HepG2 (cell line): Measurements from ENCODE around the gene LRBA. TPM values are rescaled to one million over a fixed set of nuclear protein-coding genes. Genes with fewer than 3 reads are reported as not detected.

Source experiments
- ATAC-seq: fragments of 200-7000 bp; cut with Tn5 transposase; 3 replicates; pipeline ENCODE4 v1.9.1; 2020; ENCODE audit warnings: mild to moderate bottlenecking, moderate library complexity
- BruUV-seq: library from RNA; stranded (reverse); fragments of 400-500 nt; replicated peaks from 2 replicates; lab custom pipeline; 2021; lab: Mats Ljungman, UMichigan
- CTCF ChIA-PET: fragments of 300-600 bp; formaldehyde crosslinking; extraction: SDS; loops from one replicate; lab custom pipeline; 2021; ENCODE audit warnings: low total read pairs, inconsistent platforms, low intra/inter-chr PET ratio; lab: Yijun Ruan, JAX
- POLR2A ChIA-PET: fragments of 350-600 bp; sonication (Branson Sonifier 250); formaldehyde crosslinking; loops from one replicate; lab custom pipeline; 2020; ENCODE audit warnings: antibody characterized with exemption, inconsistent platforms; lab: Yijun Ruan, JAX
- DNase-seq: peaks from one replicate; pipeline ENCODE4 v3.0.0-alpha.2; 2015; ENCODE audit warnings: low spot score
- FAIRE-seq: peaks from 3 replicates; lab custom pipeline; 2011; peaks lifted over from hg19 to GRCh38; lab: Jason Lieb, UNC
- H2AFZ ChIP-seq: one replicate; pipeline ENCODE4 v1.6.1; 2011; ENCODE audit warnings: low read length, inconsistent platforms
- H3K27ac ChIP-seq: fragments of 300-600 bp; 3 replicates; pipeline ENCODE4 v1.8.0; 2011; ENCODE audit warnings: mixed run types, mild to moderate bottlenecking, mixed read lengths, low read length, inconsistent platforms; ENCODE audit not compliant: insufficient read depth; ENCODE audit errors: extremely low read length
- H3K27me3 ChIP-seq, 2 experiments: fragments of 200-600 bp in 1 of 2; 2 replicates in 1 of 2; 3 replicates in 1 of 2; pipeline versions ENCODE4 v1.6.0 to v1.8.0; 2011; ENCODE audit warnings: low read length in 2 of 2, mild to moderate bottlenecking in 2 of 2, moderate library complexity in 2 of 2, inconsistent platforms in 1 of 2; ENCODE audit not compliant: insufficient read depth in 2 of 2, control insufficient read depth in 1 of 2
- H3K36me3 ChIP-seq, 2 experiments: fragments of 200-600 bp in 1 of 2; replicated peaks in 1 of 2; 2 replicates in 1 of 2; 3 replicates in 1 of 2; pipeline versions ENCODE4 v1.5.1 to v1.8.0; 2011; ENCODE audit warnings: low read length in 2 of 2, inconsistent platforms in 1 of 2; ENCODE audit not compliant: insufficient read depth in 2 of 2, control insufficient read depth in 1 of 2
- H3K4me1 ChIP-seq: 2 replicates; pipeline ENCODE4 v1.5.1; 2012; ENCODE audit warnings: low read length, inconsistent platforms; ENCODE audit not compliant: insufficient read depth
- H3K4me2 ChIP-seq: 2 replicates; pipeline ENCODE4 v1.6.0; 2011; ENCODE audit warnings: low read depth, low read length, inconsistent platforms
- H3K4me3 ChIP-seq, 3 experiments: fragments of 200-600 bp in 1 of 3; sonication (generic), shearing (Covaris generic) in 1 of 3; replicated peaks in 1 of 3; 2 replicates each; pipeline ENCODE4 v1.5.1; 2011 to 2016; ENCODE audit warnings: low read length in 3 of 3, inconsistent platforms in 2 of 3, low read depth in 2 of 3, mild to moderate bottlenecking in 2 of 3, control low read depth in 1 of 3, mixed read lengths in 1 of 3; ENCODE audit not compliant: insufficient read depth in 1 of 3
- H3K79me2 ChIP-seq: one replicate; pipeline ENCODE4 v1.6.1; 2011; ENCODE audit warnings: low read length, inconsistent platforms; ENCODE audit not compliant: insufficient read depth
- H3K9ac ChIP-seq: 2 replicates; pipeline ENCODE4 v1.6.0; 2011; ENCODE audit warnings: mild to moderate bottlenecking, low read depth, low read length, inconsistent platforms; ENCODE audit not compliant: insufficient read depth
- H3K9me3 ChIP-seq: 2 replicates; pipeline ENCODE4 v1.5.1; 2012; ENCODE audit warnings: mild to moderate bottlenecking, low read length
- H4K20me1 ChIP-seq: 2 replicates; pipeline ENCODE4 v1.6.0; 2011; ENCODE audit warnings: inconsistent platforms, mild to moderate bottlenecking, low read length, moderate library complexity; ENCODE audit not compliant: insufficient read depth
- ASH2L ChIP-seq: fragments of 300-600, 200-600 bp; sonication (generic); IDR thresholded peaks from 2 replicates; pipeline ENCODE4 v1.7.0; 2017; ENCODE audit warnings: low read depth, mild to moderate bottlenecking, moderate library complexity, mixed read lengths, low read length; ENCODE audit not compliant: insufficient read length
- ATF7 ChIP-seq, 2 experiments: fragments of 450-650 bp in 1 of 2; sonication (generic) in 1 of 2; formaldehyde crosslinking in 1 of 2; IDR thresholded peaks; 2 replicates each; pipeline versions ENCODE4 v1.4.0 to v1.6.1; 2016 to 2020; ENCODE audit warnings: antibody characterized with exemption in 1 of 2, mild to moderate bottlenecking in 1 of 2, missing genetic modification reagents in 1 of 2
- EED ChIP-seq: sonication (generic); formaldehyde crosslinking; IDR thresholded peaks from 2 replicates; pipeline ENCODE4 v1.5.0; 2020; ENCODE audit warnings: mild to moderate bottlenecking, missing genetic modification reagents
- HINFP ChIP-seq: sonication (generic); formaldehyde crosslinking; IDR thresholded peaks from 2 replicates; pipeline ENCODE4 v1.4.0; 2020; ENCODE audit warnings: low read depth, mild to moderate bottlenecking, missing genetic modification reagents
- HOXA5 ChIP-seq: sonication (generic); formaldehyde crosslinking; IDR thresholded peaks from 2 replicates; pipeline ENCODE4 v1.4.0; 2020; ENCODE audit warnings: missing genetic modification reagents
- MLLT10 ChIP-seq: sonication (generic); formaldehyde crosslinking; IDR thresholded peaks from 2 replicates; pipeline ENCODE4 v1.4.0; 2020; ENCODE audit warnings: missing genetic modification reagents
- PAF1 ChIP-seq: IDR thresholded peaks from 2 replicates; pipeline ENCODE4 v1.6.1; 2016; ENCODE audit warnings: missing genetic modification reagents, missing compliant biosample characterization
- ZFAT ChIP-seq: sonication (generic); formaldehyde crosslinking; conservative IDR thresholded peaks from 2 replicates; pipeline ENCODE4 v1.8.1; 2023; ENCODE audit warnings: missing genetic modification reagents, inconsistent platforms
- ZFP37 ChIP-seq: sonication (generic); formaldehyde crosslinking; IDR thresholded peaks from 2 replicates; pipeline ENCODE4 v1.4.0; 2020; ENCODE audit warnings: missing genetic modification reagents, borderline replicate concordance
- ZNF512B ChIP-seq: sonication (generic); formaldehyde crosslinking; IDR thresholded peaks from 2 replicates; pipeline ENCODE4 v1.5.1; 2020; ENCODE audit warnings: missing genetic modification reagents, mild to moderate bottlenecking, borderline replicate concordance
- ZNF567 ChIP-seq: sonication (generic); formaldehyde crosslinking; IDR thresholded peaks from 2 replicates; pipeline ENCODE4 v1.8.1; 2023; ENCODE audit warnings: mild to moderate bottlenecking, missing genetic modification reagents, borderline replicate concordance
- ZNF792 ChIP-seq: IDR thresholded peaks from 2 replicates; pipeline ENCODE4 v1.6.1; 2016
- WGBS: methylation state at CpG from one replicate; pipeline ENCODE4 v1.1.6; 2017; ENCODE audit warnings: low lambda C conversion rate; 5-methylcytosine and 5-hydroxymethylcytosine counted together
- in situ Hi-C: cut with HindIII; loops from 2 replicates; pipeline ENCODE4 v1.10.0; 2017; ENCODE audit warnings: low pct_unique_long_range_greater_than_20kb; ENCODE audit not compliant: extremely low pct_ligation_motif_present
- intact Hi-C: fragments of 100-400 bp; cut with micrococcal nuclease; formaldehyde crosslinking; loops from one replicate; pipeline ENCODE4 v1.10.0; 2022; ENCODE audit not compliant: unreplicated experiment
- polyA plus RNA-seq, 8 experiments: library from polyadenylated mRNA; depleted of rRNA in 3 of 8; stranded (reverse) in 7 of 8; unstranded in 1 of 8; fragments of >200 nt; fragmentation: Illumina TruSeq in 4 of 8; extraction: Trizol in 4 of 8; gene quantifications; 2 replicates each; pipeline versions ENCODE4 v1.2.1 to v1.2.3, GENCODE V29; 2011 to 2016; ENCODE audit warnings: low read depth in 4 of 8, missing spikeins in 1 of 8, mixed read lengths in 1 of 8; ENCODE audit not compliant: insufficient read depth in 1 of 8
- total RNA-seq, 5 experiments: library from RNA; depleted of rRNA; stranded (reverse); fragments of >200 nt; fragmentation: Illumina TruSeq; extraction: Trizol; gene quantifications; 2 replicates each; pipeline ENCODE4 v1.2.3, GENCODE V29; 2016; ENCODE audit warnings: low read depth in 1 of 5

LRBA gene
- total and polyA plus RNA-seq, 2 of the 13 experiments (the other 11 are each of a cell fraction or from before 2014, with no cell fraction given): 21.0 to 37.2 TPM

GRCh38 chr4:150325872-150326271 lies 689.2 kb downstream of the LRBA start:
- TF ChIP-seq ASH2L: no peak
- TF ChIP-seq ATF7 (IDR thresholded peaks at IDR 0.05): peak; percentile 38
- TF ChIP-seq ATF7 (CRISPR knock-in tag; IDR thresholded peaks at IDR 0.05): no peak
- 90% methylated on average over 2 of the region's 2 CpGs for WGBS
- ATAC-seq (no peak), FAIRE-seq (no peak), DNase-seq (no peak)
- POLR2A ChIA-PET: no interaction called here
- BruUV-seq: no TSS peak
- H3K4me2 ChIP-seq: no peak overlapping the region
- no peak overlapping the region for H3K27ac ChIP-seq
- H3K36me3 ChIP-seq: no peaks in the 10 kb centered on the region; a peak in 1 of 5 replicates
- no peaks in the 10 kb centered on the region for H3K4me1 ChIP-seq
- no peaks in the 10 kb centered on the region for H3K27me3 ChIP-seq
- H3K4me3 ChIP-seq: no peak overlapping the region
- H4K20me1 ChIP-seq: no peaks in the 10 kb centered on the region
- in situ Hi-C loops: no loop called here
- H2AFZ ChIP-seq: no peak overlapping the region
- CTCF ChIA-PET: no interaction called here
- intact Hi-C loops: no loop called here
- no peaks in the 10 kb centered on the region for H3K79me2 ChIP-seq
- no peaks in the 10 kb centered on the region for H3K9me3 ChIP-seq
- H3K9ac ChIP-seq: no peak overlapping the region

- H3K9me3 ChIP-seq: no peaks in the 10 kb centered on the region
- 94% methylated on average over 7 of the region's 7 CpGs for WGBS
- H3K9ac ChIP-seq: no peak overlapping the region
- no peaks in the 10 kb centered on the region for H3K79me2 ChIP-seq
- no peak overlapping the region for H3K4me2 ChIP-seq
- no peaks in the 10 kb centered on the region for H3K27me3 ChIP-seq
- H3K4me3 ChIP-seq: no peak overlapping the region
- in situ Hi-C loops (no loop called here), intact Hi-C loops (no loop called here)
- no peak overlapping the region for H2AFZ ChIP-seq
- DNase-seq: no peak
- H4K20me1 ChIP-seq: no peaks in the 10 kb centered on the region
- ChIA-PET CTCF (no interaction called here), POLR2A (no interaction called here)
- no TSS peak for BruUV-seq
- FAIRE-seq: no peak
- H3K27ac ChIP-seq: no peak overlapping the region
- H3K4me1 ChIP-seq: no peaks in the 10 kb centered on the region
- H3K36me3 ChIP-seq: no peaks in the 10 kb centered on the region; a peak in 1 of 5 replicates
- ATAC-seq: no peak
- TF ChIP-seq ZNF792 (no peak), MLLT10 (CRISPR knock-in tag) (no peak), ZNF512B (CRISPR knock-in tag) (no peak), PAF1 (CRISPR knock-in tag) (no peak), ZFP37 (no peak), HINFP (no peak), HOXA5 (CRISPR knock-in tag) (no peak), EED (no peak), ZNF567 (CRISPR knock-in tag) (no peak), ZFAT (CRISPR knock-in tag) (no peak)
Observed at GRCh38 chr4:150323406-150324325, 691.4 kb downstream of the LRBA start.
